Panc1 (cell line): ENCODE measurements around the gene TMEM273. TPM values are rescaled to one million over a fixed set of nuclear protein-coding genes. Genes with fewer than 3 reads are reported as not detected.

Source experiments
- ATAC-seq: fragments of 200-7000 bp; cut with Tn5 transposase; 2 replicates; pipeline ENCODE4 v1.9.1; 2020; ENCODE audit warnings: mild to moderate bottlenecking, moderate library complexity
- BruUV-seq: library from RNA; stranded (reverse); fragments of 400-500 nt; replicated peaks from 2 replicates; lab custom pipeline; 2021; lab: Mats Ljungman, UMichigan
- CTCF ChIA-PET: fragments of 300-600 bp; sonication (Branson Sonifier 250); formaldehyde crosslinking; loops from one replicate; lab custom pipeline; 2022; ENCODE audit warnings: antibody characterized with exemption; lab: Charles Lee
- POLR2A ChIA-PET: fragments of 300-600 bp; sonication (Branson Sonifier 250); formaldehyde crosslinking; loops from one replicate; lab custom pipeline; 2022; ENCODE audit warnings: antibody characterized with exemption; lab: Charles Lee
- DNase-seq: peaks from one replicate; pipeline ENCODE4 v3.0.0-alpha.2; 2010; ENCODE audit warnings: low read depth, low spot score
- H3K27ac ChIP-seq: 2 replicates; pipeline ENCODE4 v1.5.1; 2011; ENCODE audit warnings: mild to moderate bottlenecking, low read length, inconsistent platforms
- H3K27me3 ChIP-seq: fragments of 200-500 bp; sonication (Bioruptor generic); 2 replicates; pipeline ENCODE4 v1.6.0; 2014; ENCODE audit warnings: low read length, inconsistent platforms; ENCODE audit not compliant: control insufficient read depth, insufficient read depth
- H3K36me3 ChIP-seq: fragments of 200-500 bp; sonication (Bioruptor generic); 2 replicates; pipeline ENCODE4 v1.5.1; 2014; ENCODE audit warnings: inconsistent platforms, mild to moderate bottlenecking, low read length, moderate library complexity; ENCODE audit not compliant: control insufficient read depth, insufficient read depth
- H3K4me1 ChIP-seq: 2 replicates; pipeline ENCODE4 v1.5.1; 2011; ENCODE audit warnings: inconsistent platforms, mild to moderate bottlenecking, low read length, moderate library complexity; ENCODE audit not compliant: control insufficient read depth, insufficient read depth
- H3K4me3 ChIP-seq, 2 experiments: 2 replicates each; pipeline ENCODE4 v1.5.1; 2011 to 2012; ENCODE audit warnings: low read depth in 2 of 2, low read length in 2 of 2, mild to moderate bottlenecking in 2 of 2, inconsistent platforms in 1 of 2, moderate library complexity in 1 of 2
- H3K9me3 ChIP-seq: fragments of 200-500 bp; sonication (Bioruptor generic); 2 replicates; pipeline ENCODE4 v1.5.1; 2014; ENCODE audit warnings: low read depth, mild to moderate bottlenecking, inconsistent platforms, low read length, moderate library complexity; ENCODE audit not compliant: control insufficient read depth, insufficient read depth
- POLR2AphosphoS5 ChIP-seq: IDR thresholded peaks from 2 replicates; pipeline ENCODE4 v1.6.1; 2012; ENCODE audit warnings: mild to moderate bottlenecking, low read depth, low read length, moderate library complexity
- SIN3A ChIP-seq: IDR thresholded peaks from 2 replicates; pipeline ENCODE4 v1.6.1; 2012; ENCODE audit warnings: low read depth, mild to moderate bottlenecking, low read length, moderate library complexity, borderline replicate concordance; ENCODE audit not compliant: insufficient read depth
- TCF7L2 ChIP-seq: IDR thresholded peaks from 2 replicates; pipeline ENCODE4 v1.6.1; 2011; ENCODE audit warnings: mild to moderate bottlenecking, low read depth, low read length, inconsistent platforms
- in situ Hi-C: cut with HindIII; loops from 2 replicates; pipeline ENCODE4 v1.10.0; 2016; ENCODE audit warnings: low sequenced_read_pairs, low pct_unique_long_range_greater_than_20kb
- intact Hi-C: fragments of 100-400 bp; cut with micrococcal nuclease; formaldehyde crosslinking; loops from one replicate; pipeline ENCODE4 v1.10.0; 2022; ENCODE audit not compliant: unreplicated experiment
- total RNA-seq: library from RNA; stranded (reverse); gene quantifications from one replicate; pipeline ENCODE4 v1.2.1, GENCODE V29; 2021; ENCODE audit not compliant: unreplicated experiment
- TF ChIP-seq, protein P1 (sequence below), 2 experiments: IDR thresholded peaks; 2 replicates each; pipeline ENCODE4 v1.6.1; 2011 to 2012; ENCODE audit warnings: low read depth in 2 of 2, control low read depth in 1 of 2, low read length in 1 of 2, mild to moderate bottlenecking in 1 of 2, moderate library complexity in 1 of 2; ENCODE audit not compliant: insufficient read depth in 1 of 2
- TF ChIP-seq, protein P2 (sequence below): fragments of 450-650 bp; IDR thresholded peaks from 2 replicates; pipeline ENCODE4 v1.5.1; 2017; ENCODE audit warnings: mild to moderate bottlenecking

Gene TMEM273
- total RNA-seq, 1 experiment from 2014 or later: 0.23 TPM

DNA sequence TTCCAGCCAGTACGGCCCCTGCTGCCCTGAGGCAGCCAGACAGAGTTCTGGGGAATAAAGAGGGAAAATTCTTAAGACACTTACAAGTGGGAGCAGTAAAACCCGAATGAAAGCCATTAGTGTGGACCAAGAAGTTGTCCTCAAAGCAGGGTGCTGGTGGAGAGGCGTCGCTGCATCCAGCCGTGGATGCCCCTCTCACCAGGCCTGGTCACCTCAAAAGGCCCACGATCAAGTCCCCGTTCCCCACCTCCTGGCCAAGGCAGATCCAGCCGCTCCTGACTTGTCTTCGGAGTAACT, 73.5 kb downstream of the TMEM273 start:
- TF ChIP-seq, protein P1, sequence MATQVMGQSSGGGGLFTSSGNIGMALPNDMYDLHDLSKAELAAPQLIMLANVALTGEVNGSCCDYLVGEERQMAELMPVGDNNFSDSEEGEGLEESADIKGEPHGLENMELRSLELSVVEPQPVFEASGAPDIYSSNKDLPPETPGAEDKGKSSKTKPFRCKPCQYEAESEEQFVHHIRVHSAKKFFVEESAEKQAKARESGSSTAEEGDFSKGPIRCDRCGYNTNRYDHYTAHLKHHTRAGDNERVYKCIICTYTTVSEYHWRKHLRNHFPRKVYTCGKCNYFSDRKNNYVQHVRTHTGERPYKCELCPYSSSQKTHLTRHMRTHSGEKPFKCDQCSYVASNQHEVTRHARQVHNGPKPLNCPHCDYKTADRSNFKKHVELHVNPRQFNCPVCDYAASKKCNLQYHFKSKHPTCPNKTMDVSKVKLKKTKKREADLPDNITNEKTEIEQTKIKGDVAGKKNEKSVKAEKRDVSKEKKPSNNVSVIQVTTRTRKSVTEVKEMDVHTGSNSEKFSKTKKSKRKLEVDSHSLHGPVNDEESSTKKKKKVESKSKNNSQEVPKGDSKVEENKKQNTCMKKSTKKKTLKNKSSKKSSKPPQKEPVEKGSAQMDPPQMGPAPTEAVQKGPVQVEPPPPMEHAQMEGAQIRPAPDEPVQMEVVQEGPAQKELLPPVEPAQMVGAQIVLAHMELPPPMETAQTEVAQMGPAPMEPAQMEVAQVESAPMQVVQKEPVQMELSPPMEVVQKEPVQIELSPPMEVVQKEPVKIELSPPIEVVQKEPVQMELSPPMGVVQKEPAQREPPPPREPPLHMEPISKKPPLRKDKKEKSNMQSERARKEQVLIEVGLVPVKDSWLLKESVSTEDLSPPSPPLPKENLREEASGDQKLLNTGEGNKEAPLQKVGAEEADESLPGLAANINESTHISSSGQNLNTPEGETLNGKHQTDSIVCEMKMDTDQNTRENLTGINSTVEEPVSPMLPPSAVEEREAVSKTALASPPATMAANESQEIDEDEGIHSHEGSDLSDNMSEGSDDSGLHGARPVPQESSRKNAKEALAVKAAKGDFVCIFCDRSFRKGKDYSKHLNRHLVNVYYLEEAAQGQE (IDR thresholded peaks at IDR 0.05; ENCODE audit: insufficient read depth in 1 of 2, low read depth in 2 of 2, low read length in 1 of 2): no peak
- TF ChIP-seq, protein P2, sequence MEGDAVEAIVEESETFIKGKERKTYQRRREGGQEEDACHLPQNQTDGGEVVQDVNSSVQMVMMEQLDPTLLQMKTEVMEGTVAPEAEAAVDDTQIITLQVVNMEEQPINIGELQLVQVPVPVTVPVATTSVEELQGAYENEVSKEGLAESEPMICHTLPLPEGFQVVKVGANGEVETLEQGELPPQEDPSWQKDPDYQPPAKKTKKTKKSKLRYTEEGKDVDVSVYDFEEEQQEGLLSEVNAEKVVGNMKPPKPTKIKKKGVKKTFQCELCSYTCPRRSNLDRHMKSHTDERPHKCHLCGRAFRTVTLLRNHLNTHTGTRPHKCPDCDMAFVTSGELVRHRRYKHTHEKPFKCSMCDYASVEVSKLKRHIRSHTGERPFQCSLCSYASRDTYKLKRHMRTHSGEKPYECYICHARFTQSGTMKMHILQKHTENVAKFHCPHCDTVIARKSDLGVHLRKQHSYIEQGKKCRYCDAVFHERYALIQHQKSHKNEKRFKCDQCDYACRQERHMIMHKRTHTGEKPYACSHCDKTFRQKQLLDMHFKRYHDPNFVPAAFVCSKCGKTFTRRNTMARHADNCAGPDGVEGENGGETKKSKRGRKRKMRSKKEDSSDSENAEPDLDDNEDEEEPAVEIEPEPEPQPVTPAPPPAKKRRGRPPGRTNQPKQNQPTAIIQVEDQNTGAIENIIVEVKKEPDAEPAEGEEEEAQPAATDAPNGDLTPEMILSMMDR: no peak
- TF ChIP-seq SIN3A (no peak), TCF7L2 (no peak), POLR2AphosphoS5 (no peak)
- Histone ChIP-seq H3K27me3 (peaks cover 21% of the 10 kb centered on the region), H3K4me3 (peak overlapping the region; percentile 11 to 14; a peak in 2 of 4 replicates), H3K36me3 (no peaks in the 10 kb centered on the region), H3K9me3 (no peaks in the 10 kb centered on the region), H3K27ac (no peak overlapping the region), H3K4me1 (no peaks in the 10 kb centered on the region)
- ATAC-seq (no peak), DNase-seq (no peak)
- ChIA-PET CTCF (no interaction called here), POLR2A (no interaction called here)
- in situ Hi-C loops (no loop called here), intact Hi-C loops (no loop called here)
- BruUV-seq: no TSS peak

DNA sequence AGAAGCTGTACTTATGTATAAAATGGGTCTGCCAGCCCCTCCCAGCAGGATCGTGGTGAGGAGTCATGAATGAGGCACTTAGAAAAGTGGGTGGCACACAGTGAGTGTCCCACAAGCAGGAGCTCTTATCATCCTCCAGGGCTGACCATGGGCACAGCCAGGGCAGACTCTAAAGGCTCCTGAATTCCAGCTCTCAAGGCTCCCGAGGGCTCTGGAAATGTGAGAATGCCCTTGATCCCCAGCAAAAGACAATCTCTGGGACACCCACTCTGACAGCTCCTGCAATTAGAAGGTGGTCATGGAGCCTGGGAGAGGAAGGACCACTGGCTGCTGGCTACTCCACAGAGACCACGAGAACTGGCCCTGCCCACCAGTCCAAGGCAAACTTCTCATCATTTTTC, 74.5 kb downstream of the TMEM273 start:
- CTCF ChIA-PET: interaction anchor here (0.6 kb wide), 1 partner anchor 47 kb away, joined by 3 read pairs; no protein-coding TSS in a partner anchor
- POLR2A ChIA-PET: no interaction called here

More for the DNA sequence above, 74.5 kb downstream of the TMEM273 start:
- in situ Hi-C loops: no loop called here
- Histone ChIP-seq H3K4me1 (no peaks in the 10 kb centered on the region), H3K4me3 (no peak overlapping the region), H3K27ac (no peak overlapping the region), H3K9me3 (no peaks in the 10 kb centered on the region), H3K27me3 (peaks cover 12% of the 10 kb centered on the region), H3K36me3 (no peaks in the 10 kb centered on the region)
- ATAC-seq (no peak; the same call in 1 of the 2 replicates), DNase-seq (no peak)
- TF ChIP-seq TCF7L2 (no peak), SIN3A (no peak), POLR2AphosphoS5 (no peak)
- TF ChIP-seq, protein P2: no peak
- TF ChIP-seq, protein P1 (IDR thresholded peaks at IDR 0.05; ENCODE audit: insufficient read depth in 1 of 2, low read depth in 2 of 2, low read length in 1 of 2): no peak
- BruUV-seq: no TSS peak
- intact Hi-C loops: no loop called here
